Astrocyte (in vitro differentiated cells and primary cell): ENCODE measurements around the gene CDK5R1. TPM values are rescaled to one million over a fixed set of nuclear protein-coding genes. Genes with fewer than 3 reads are reported as not detected.
"Not testable (repeated sequence)": the region's sequence is repeated elsewhere in the genome, so short reads cannot be mapped to it uniquely, and the experiment has no call there.

Source experiments
- DNase-seq: peaks from one replicate; pipeline ENCODE4 v3.0.0-alpha.2; 2010; ENCODE audit warnings: low read depth
- FAIRE-seq: peaks from 2 replicates; lab custom pipeline; 2011; peaks lifted over from hg19 to GRCh38; lab: Jason Lieb, UNC
- H2AFZ ChIP-seq: 2 replicates; pipeline ENCODE4 v1.6.0; 2012; ENCODE audit warnings: low read depth, low read length, inconsistent platforms
- H3K27ac ChIP-seq: 2 replicates; pipeline ENCODE4 v1.5.1; 2011; ENCODE audit warnings: low read depth, low read length, inconsistent platforms
- H3K27me3 ChIP-seq: 2 replicates; pipeline ENCODE4 v1.6.0; 2011; ENCODE audit warnings: low read length, inconsistent platforms; ENCODE audit not compliant: insufficient read depth
- H3K36me3 ChIP-seq: 2 replicates; pipeline ENCODE4 v1.5.1; 2011; ENCODE audit warnings: low read length, inconsistent platforms; ENCODE audit not compliant: insufficient read depth
- H3K4me1 ChIP-seq: 2 replicates; pipeline ENCODE4 v1.5.1; 2011; ENCODE audit warnings: low read length, inconsistent platforms; ENCODE audit not compliant: insufficient read depth
- H3K4me2 ChIP-seq: 2 replicates; pipeline ENCODE4 v1.6.0; 2012; ENCODE audit warnings: low read length, inconsistent platforms
- H3K4me3 ChIP-seq: 2 replicates; pipeline ENCODE4 v1.5.1; 2011; ENCODE audit warnings: low read depth, mild to moderate bottlenecking, low read length, inconsistent platforms; ENCODE audit not compliant: insufficient read depth
- H3K79me2 ChIP-seq: 2 replicates; pipeline ENCODE4 v1.6.0; 2012; ENCODE audit warnings: mild to moderate bottlenecking, low read length, inconsistent platforms; ENCODE audit not compliant: insufficient read depth
- H3K9ac ChIP-seq: 2 replicates; pipeline ENCODE4 v1.6.0; 2012; ENCODE audit warnings: mild to moderate bottlenecking, low read length, inconsistent platforms
- H3K9me3 ChIP-seq: 2 replicates; pipeline ENCODE4 v1.5.1; 2012; ENCODE audit warnings: low read depth, mild to moderate bottlenecking, low read length, inconsistent platforms; ENCODE audit not compliant: insufficient read depth
- H4K20me1 ChIP-seq: 2 replicates; pipeline ENCODE4 v1.6.0; 2012; ENCODE audit warnings: low read length, inconsistent platforms; ENCODE audit not compliant: insufficient read depth
- H3K27ac Mint-ChIP-seq: one replicate; pipeline ENCODE4 v1.8.0; 2021; ENCODE audit warnings: mild to moderate bottlenecking, mixed read lengths; ENCODE audit not compliant: unreplicated experiment
- H3K27me3 Mint-ChIP-seq: one replicate; pipeline ENCODE4 v1.8.0; 2021; ENCODE audit warnings: low read depth, mixed read lengths; ENCODE audit not compliant: unreplicated experiment
- H3K36me3 Mint-ChIP-seq: one replicate; pipeline ENCODE4 v1.8.0; 2021; ENCODE audit warnings: low read depth, mixed read lengths; ENCODE audit not compliant: unreplicated experiment
- H3K4me1 Mint-ChIP-seq: one replicate; pipeline ENCODE4 v1.8.0; 2021; ENCODE audit warnings: low read depth, mixed read lengths; ENCODE audit not compliant: unreplicated experiment
- H3K4me3 Mint-ChIP-seq: one replicate; pipeline ENCODE4 v1.8.0; 2021; ENCODE audit warnings: mild to moderate bottlenecking, moderate library complexity, mixed read lengths; ENCODE audit not compliant: unreplicated experiment
- H3K9me3 Mint-ChIP-seq: one replicate; pipeline ENCODE4 v1.8.0; 2021; ENCODE audit warnings: mild to moderate bottlenecking, mixed read lengths; ENCODE audit not compliant: unreplicated experiment
- EZH2 ChIP-seq: IDR thresholded peaks from 2 replicates; pipeline ENCODE4 v1.6.1; 2012; ENCODE audit warnings: mild to moderate bottlenecking, low read length, inconsistent platforms; ENCODE audit not compliant: insufficient read depth
- total RNA-seq: library from RNA; stranded (reverse); gene quantifications from 2 replicates; pipeline ENCODE4 v1.2.1, GENCODE V29; 2021
- TF ChIP-seq, protein P1 (sequence below): IDR thresholded peaks from 2 replicates; pipeline ENCODE4 v1.5.1; 2011; ENCODE audit warnings: low read depth, mild to moderate bottlenecking, inconsistent platforms, low read length, moderate library complexity; ENCODE audit not compliant: insufficient read depth

Gene CDK5R1
- total RNA-seq, 1 donor from 2014 or later, result 7.6 TPM

DNA sequence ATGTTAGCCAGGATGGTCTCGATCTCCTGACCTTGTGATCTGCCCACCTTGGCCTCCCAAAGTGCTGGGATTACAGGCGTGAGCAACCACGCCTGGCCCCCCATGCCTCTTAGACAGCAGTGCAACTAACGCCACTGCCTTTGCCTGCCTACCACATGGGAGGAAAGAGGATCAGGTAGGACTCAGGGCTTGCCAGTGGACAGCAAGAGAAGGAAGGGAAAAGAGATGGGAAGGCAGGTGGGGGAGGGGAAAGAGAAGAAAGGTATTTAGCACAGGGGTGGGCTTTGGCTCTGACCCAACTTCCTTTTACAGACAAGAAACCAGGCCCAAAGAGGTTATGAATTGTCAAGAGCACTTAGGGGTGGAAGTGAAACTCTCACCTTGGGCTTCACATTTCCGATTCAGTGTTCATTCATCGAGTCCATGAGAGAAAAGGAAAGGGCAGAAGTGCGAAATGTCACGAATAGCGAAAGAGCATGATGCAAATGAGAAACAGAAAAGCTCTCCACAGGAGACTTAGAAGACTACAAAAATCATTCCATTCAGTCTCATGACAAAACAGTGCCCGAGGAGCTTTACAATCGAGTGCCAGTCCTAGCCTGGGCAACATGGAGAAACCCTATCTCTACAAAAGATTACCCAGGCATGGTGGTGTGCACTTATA, 36.4 kb downstream of the CDK5R1 start:
- Histone ChIP-seq H3K4me2 (no peak overlapping the region), H3K36me3 (no peaks in the 10 kb centered on the region), H3K79me2 (no peaks in the 10 kb centered on the region), H3K9me3 (no peaks in the 10 kb centered on the region), H2AFZ (no peak overlapping the region), H3K27me3 (no peaks in the 10 kb centered on the region), H3K27ac (no peak overlapping the region), H3K4me3 (no peak overlapping the region), H3K4me1 (peaks cover 20% of the 10 kb centered on the region), H4K20me1 (no peaks in the 10 kb centered on the region), H3K9ac (no peak overlapping the region)
- Mint-ChIP-seq H3K9me3 (no peaks in the 10 kb centered on the region), H3K27ac (no peak overlapping the region), H3K4me3 (peak overlapping the region; percentile 37), H3K27me3 (no peaks in the 10 kb centered on the region), H3K4me1 (peaks cover 39% of the 10 kb centered on the region), H3K36me3 (no peaks in the 10 kb centered on the region)
- DNase-seq (no peak), FAIRE-seq (no peak)
- TF ChIP-seq, protein P1, sequence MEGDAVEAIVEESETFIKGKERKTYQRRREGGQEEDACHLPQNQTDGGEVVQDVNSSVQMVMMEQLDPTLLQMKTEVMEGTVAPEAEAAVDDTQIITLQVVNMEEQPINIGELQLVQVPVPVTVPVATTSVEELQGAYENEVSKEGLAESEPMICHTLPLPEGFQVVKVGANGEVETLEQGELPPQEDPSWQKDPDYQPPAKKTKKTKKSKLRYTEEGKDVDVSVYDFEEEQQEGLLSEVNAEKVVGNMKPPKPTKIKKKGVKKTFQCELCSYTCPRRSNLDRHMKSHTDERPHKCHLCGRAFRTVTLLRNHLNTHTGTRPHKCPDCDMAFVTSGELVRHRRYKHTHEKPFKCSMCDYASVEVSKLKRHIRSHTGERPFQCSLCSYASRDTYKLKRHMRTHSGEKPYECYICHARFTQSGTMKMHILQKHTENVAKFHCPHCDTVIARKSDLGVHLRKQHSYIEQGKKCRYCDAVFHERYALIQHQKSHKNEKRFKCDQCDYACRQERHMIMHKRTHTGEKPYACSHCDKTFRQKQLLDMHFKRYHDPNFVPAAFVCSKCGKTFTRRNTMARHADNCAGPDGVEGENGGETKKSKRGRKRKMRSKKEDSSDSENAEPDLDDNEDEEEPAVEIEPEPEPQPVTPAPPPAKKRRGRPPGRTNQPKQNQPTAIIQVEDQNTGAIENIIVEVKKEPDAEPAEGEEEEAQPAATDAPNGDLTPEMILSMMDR, result no peak
- no peak for TF ChIP-seq EZH2

DNA sequence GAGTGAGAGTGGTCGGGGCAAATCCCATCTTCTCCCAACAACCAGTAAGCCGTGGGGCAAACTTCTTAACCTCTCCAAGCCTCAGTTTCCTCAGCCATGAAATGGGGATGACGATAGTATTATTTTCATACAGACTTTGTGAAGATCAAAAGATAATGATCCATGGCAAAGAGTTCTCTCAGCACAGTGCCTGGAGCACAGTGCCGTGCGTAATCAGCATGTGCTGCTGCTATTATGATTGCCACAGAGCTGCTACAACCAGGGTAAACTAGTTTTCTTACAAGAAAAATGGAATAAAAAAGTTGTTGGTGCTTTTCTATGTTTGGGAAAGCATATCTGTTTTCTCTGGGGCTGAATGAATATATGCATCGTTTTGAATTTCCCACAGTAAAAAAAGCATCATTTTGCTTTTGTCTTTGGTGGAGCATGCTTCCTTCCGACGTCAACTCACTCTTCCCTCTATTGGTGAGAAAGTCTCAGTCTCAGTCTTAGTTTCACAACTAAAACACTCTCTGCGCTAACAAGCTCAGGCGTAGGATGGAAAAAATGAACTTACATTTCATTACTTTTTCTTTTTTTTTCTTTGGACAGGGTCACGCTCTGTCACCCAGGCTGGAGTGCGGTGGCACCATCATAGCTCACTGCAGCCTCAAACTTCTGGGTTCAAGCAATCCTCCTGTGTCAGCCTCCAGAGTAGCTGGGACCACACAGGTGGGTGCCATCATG, 37.2 kb downstream of the CDK5R1 start:
- DNase-seq, result no peak
- no peaks in the 10 kb centered on the region for H3K9me3 ChIP-seq
- no peaks in the 10 kb centered on the region for H3K36me3 Mint-ChIP-seq
- H3K4me3 ChIP-seq, result no peak overlapping the region
- H3K79me2 ChIP-seq, result no peaks in the 10 kb centered on the region
- no peak overlapping the region for H2AFZ ChIP-seq
- peaks cover 38% of the 10 kb centered on the region for H3K4me1 Mint-ChIP-seq
- no peaks in the 10 kb centered on the region for H3K27me3 Mint-ChIP-seq
- H3K27me3 ChIP-seq, result no peaks in the 10 kb centered on the region
- H3K27ac ChIP-seq, result no peak overlapping the region
- H4K20me1 ChIP-seq, result no peaks in the 10 kb centered on the region
- peaks cover 17% of the 10 kb centered on the region for H3K4me1 ChIP-seq
- no peaks in the 10 kb centered on the region for H3K36me3 ChIP-seq
- no peak overlapping the region for H3K27ac Mint-ChIP-seq
- H3K4me2 ChIP-seq, result no peak overlapping the region
- FAIRE-seq, result no peak
- H3K4me3 Mint-ChIP-seq, result no peak overlapping the region
- no peaks in the 10 kb centered on the region for H3K9me3 Mint-ChIP-seq
- no peak for TF ChIP-seq EZH2
- TF ChIP-seq, protein P1, result no peak
- H3K9ac ChIP-seq, result no peak overlapping the region

DNA sequence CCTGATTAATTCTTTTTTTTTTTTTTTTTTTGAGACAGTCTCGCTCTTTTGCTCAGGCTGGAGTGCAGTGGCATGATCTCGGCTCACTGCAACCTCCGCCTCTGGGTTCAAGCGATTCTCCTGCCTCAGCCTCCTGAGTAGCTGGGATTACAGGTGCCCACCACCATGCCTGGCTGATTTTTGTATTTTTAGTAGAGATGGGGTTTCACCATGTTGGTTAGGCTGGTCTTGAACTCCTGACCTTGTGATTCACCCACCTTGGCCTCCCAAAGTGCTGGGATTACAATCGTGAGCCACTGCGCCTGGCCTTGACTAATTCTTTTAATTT, 37.7 kb downstream of the CDK5R1 start:
- not testable (repeated sequence) for H3K79me2 ChIP-seq, DNase-seq, H3K9ac ChIP-seq, H3K9me3 Mint-ChIP-seq, H3K9me3 ChIP-seq, H3K27ac ChIP-seq, H3K4me3 Mint-ChIP-seq, H3K27ac Mint-ChIP-seq, H3K27me3 ChIP-seq, H3K27me3 Mint-ChIP-seq, H3K36me3 Mint-ChIP-seq, H2AFZ ChIP-seq, H3K36me3 ChIP-seq, H3K4me3 ChIP-seq, H3K4me2 ChIP-seq, FAIRE-seq, H4K20me1 ChIP-seq
- peaks cover 16% of the 10 kb centered on the region for H3K4me1 ChIP-seq
- H3K4me1 Mint-ChIP-seq, result peaks cover 38% of the 10 kb centered on the region
